ENCODE data around the gene RAB35.

Gene RAB35

GRCh38 chr12:120071493-120072020 is 45.0 kb downstream of the RAB35 start:
- DNase-seq (ENCODE audit: low read depth), result no peak
- TF ChIP-seq, protein P1, sequence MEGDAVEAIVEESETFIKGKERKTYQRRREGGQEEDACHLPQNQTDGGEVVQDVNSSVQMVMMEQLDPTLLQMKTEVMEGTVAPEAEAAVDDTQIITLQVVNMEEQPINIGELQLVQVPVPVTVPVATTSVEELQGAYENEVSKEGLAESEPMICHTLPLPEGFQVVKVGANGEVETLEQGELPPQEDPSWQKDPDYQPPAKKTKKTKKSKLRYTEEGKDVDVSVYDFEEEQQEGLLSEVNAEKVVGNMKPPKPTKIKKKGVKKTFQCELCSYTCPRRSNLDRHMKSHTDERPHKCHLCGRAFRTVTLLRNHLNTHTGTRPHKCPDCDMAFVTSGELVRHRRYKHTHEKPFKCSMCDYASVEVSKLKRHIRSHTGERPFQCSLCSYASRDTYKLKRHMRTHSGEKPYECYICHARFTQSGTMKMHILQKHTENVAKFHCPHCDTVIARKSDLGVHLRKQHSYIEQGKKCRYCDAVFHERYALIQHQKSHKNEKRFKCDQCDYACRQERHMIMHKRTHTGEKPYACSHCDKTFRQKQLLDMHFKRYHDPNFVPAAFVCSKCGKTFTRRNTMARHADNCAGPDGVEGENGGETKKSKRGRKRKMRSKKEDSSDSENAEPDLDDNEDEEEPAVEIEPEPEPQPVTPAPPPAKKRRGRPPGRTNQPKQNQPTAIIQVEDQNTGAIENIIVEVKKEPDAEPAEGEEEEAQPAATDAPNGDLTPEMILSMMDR (IDR thresholded peaks at IDR 0.05; ENCODE audit: insufficient read depth, low read depth, low read length, missing control alignments), result no peak
- no peak overlapping the region for H3K4me3 ChIP-seq (ENCODE audit: low read length)

DNA sequence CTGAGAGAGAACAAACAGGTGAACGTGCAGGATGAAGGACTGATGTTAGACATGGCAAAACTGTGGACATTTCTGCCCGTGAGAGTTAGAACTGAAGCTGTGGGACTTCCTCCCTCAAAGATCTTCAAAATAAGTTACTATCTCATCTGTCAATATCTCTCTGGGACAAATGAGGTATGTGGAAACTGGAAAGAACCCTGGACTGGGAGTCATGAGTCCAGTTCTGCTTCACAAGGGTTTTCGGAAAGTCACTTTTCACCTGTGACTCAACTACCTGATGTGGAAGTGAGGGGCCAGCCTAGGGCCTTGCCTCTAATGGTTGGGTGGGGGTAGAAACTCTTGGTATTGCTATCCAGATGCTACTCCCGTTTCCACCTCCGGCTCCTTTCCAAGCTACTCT is 47.3 kb downstream of the RAB35 start:
- TF ChIP-seq, protein P1 (IDR thresholded peaks at IDR 0.05; ENCODE audit: insufficient read depth, low read depth, low read length, missing control alignments), result no peak
- DNase-seq (ENCODE audit: low read depth), result no peak
- H3K4me3 ChIP-seq (ENCODE audit: low read length), result no peak overlapping the region

DNA sequence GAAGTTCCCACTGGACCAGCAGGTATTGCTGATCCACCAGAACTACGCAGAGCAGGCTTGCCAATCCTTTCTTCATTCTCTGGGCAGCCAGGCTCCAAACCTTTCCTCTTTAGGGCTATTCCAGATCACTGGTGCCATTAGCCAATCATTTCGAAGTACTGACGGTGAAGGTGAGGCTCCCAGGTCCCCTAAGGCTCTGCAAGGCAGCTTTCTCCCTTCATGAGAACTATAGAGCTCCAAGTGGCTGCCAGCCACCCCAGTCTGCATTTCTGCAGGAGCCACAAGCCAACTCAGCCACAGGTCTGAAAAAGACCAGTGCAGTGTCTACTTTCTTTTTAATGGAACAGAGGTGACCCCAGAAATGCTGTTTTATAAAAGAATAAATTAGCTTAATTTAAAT is 48.7 kb downstream of the RAB35 start:
- DNase-seq (ENCODE audit: low read depth), result no peak
- TF ChIP-seq, protein P1 (IDR thresholded peaks at IDR 0.05; ENCODE audit: insufficient read depth, low read depth, low read length, missing control alignments), result no peak
- H3K4me3 ChIP-seq (ENCODE audit: low read length), result no peak overlapping the region

DNA sequence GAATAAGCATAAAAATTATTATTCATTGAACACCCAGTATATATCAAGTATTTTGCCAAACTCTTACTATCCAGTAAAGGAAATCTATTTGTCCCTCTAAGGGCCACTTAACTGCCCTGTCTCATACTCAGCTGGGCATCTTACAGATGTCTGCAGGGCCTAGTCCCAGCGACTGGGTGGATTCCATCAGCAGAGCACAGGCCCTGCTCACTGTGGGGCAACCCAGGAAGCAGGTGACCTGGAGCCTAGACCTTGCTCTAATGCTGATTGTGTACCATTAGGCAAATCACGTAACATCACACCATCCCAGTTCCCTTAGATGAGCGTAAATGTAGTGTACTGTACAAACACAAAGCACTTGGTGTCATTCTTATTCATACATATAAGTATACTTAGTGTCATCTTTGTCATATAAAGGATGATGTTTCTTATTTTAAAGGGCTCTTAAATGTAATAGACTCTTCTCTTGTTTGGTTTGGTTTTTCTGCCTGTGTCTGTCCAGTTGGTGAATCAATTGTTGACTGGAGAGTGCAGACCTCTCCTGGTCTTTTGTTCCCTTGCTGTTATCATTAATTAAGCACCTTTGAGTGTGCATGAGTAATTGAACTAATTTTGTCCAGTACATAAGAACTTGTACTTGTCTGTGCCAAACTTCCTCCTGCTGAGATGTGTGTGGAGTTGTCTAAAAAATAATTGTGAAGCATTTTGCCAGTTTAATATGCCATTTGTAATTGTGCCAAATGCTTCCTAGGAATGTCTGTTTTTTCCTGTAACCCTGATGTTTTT is 49.3 kb downstream of the RAB35 start:
- TF ChIP-seq, protein P1 (IDR thresholded peaks at IDR 0.05; ENCODE audit: insufficient read depth, low read depth, low read length, missing control alignments), result no peak
- no peak for DNase-seq (ENCODE audit: low read depth)
- no peak overlapping the region for H3K4me3 ChIP-seq (ENCODE audit: low read length)

DNA sequence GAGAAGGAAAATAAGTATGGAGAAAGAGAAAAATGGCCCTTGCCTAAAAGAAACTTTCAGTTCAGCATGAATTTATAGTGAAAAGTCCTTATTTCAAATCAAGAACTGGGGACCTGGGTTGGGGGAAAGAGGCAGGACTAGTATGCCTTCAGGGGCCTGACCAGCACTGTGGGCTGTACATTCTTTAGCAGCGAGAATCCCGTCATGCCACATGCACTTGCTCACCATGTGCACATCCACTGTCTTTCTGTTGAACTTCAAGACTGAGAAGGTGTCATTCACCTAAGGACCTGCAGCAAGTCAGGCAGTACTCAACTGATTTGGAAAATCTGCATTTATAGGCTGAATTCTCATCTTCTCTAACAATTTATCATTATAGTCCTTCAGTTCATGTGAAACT is 50.2 kb downstream of the RAB35 start:
- peak; percentile 36 for DNase-seq (ENCODE audit: low read depth)
- H3K4me3 ChIP-seq (ENCODE audit: low read length), result no peak overlapping the region

GRCh38 chr12:120065472-120065871 is 51.1 kb downstream of the RAB35 start:
- DNase-seq (ENCODE audit: low read depth), result no peak
- TF ChIP-seq, protein P1 (IDR thresholded peaks at IDR 0.05; ENCODE audit: insufficient read depth, low read depth, low read length, missing control alignments), result no peak
- H3K4me3 ChIP-seq (ENCODE audit: low read length), result no peak overlapping the region

More for the DNA sequence above, 50.2 kb downstream of the RAB35 start:
- TF ChIP-seq, protein P1 (IDR thresholded peaks at IDR 0.05; ENCODE audit: insufficient read depth, low read depth, low read length, missing control alignments), result no peak

Measured in epithelial cell of esophagus (primary cell).